Body of pancreas (tissue), 4 donors: Measurements from ENCODE around the gene GALNT15.

Experiments used
- POLR2A ChIP-seq, 3 donors: fragments of 450-650 bp; IDR thresholded peaks; one replicate each; pipeline ENCODE4 v1.6.1; 2016; ENCODE audit warnings: antibody characterized with exemption in 3 of 3, mild to moderate bottlenecking in 2 of 3
- TF ChIP-seq, protein P1 (sequence below), 7 experiments: fragments of 450-650 bp in 4 of 7; fragments of 200-600 bp in 3 of 7; sonication (generic) in 3 of 7; IDR thresholded peaks; one replicate each; pipeline ENCODE4 v1.5.1; 2016 to 2019; ENCODE audit warnings: antibody characterized with exemption in 7 of 7

DNA sequence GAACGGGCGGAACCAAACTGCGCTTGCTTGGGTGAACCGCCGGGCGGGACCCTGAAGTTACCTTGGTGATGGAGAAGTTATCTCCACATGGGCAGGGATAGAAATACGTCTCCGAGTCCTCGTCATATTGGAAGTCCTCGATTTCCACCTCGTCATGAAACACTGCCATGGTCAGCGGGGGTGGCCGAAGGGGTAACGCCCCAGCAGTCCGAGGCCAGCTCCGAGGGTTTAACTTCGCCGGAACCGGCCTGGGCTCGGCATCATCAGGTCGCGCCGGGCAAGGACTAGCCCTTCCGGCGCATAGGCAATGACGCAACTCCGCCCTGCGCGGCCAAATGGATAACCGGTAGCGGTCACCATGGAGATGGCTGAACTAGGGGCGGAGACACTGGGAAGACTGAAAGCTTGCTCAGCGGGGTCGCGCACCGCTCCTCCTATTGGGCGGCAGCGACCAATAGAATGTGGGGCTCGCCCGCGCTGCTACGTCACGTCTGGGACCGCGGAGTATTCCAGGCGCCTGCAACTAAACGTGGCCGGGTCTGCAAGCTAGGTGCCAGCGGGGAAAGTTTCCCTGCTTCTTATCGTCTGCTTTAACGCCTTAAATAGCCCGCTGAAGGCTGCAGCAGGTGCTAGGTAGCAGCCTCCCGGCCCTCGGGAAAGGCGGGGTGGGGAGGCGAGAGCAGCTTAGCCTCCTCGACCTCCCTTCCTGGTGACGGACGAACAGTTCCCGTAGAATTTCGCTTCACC lies 90.4 kb downstream of the GALNT15 start, which contains the start of the genes DPH3 and OXNAD1:
- TF ChIP-seq, protein P1, sequence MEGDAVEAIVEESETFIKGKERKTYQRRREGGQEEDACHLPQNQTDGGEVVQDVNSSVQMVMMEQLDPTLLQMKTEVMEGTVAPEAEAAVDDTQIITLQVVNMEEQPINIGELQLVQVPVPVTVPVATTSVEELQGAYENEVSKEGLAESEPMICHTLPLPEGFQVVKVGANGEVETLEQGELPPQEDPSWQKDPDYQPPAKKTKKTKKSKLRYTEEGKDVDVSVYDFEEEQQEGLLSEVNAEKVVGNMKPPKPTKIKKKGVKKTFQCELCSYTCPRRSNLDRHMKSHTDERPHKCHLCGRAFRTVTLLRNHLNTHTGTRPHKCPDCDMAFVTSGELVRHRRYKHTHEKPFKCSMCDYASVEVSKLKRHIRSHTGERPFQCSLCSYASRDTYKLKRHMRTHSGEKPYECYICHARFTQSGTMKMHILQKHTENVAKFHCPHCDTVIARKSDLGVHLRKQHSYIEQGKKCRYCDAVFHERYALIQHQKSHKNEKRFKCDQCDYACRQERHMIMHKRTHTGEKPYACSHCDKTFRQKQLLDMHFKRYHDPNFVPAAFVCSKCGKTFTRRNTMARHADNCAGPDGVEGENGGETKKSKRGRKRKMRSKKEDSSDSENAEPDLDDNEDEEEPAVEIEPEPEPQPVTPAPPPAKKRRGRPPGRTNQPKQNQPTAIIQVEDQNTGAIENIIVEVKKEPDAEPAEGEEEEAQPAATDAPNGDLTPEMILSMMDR (IDR thresholded peaks at IDR 0.05) = peak in 4 of 7 experiments; percentile 21 to 57 (median 43)
- peak; percentile 66 to 95 (median 90) for TF ChIP-seq POLR2A (IDR thresholded peaks at IDR 0.05)
